GM12878 (cell line): Measurements from ENCODE around the gene SIGLECL1. TPM values are rescaled to one million over a fixed set of nuclear protein-coding genes. Genes with fewer than 3 reads are reported as not detected.

ENCODE experiments used
- ATAC-seq: fragments of 200-7000 bp; cut with Tn5 transposase; 3 replicates; pipeline ENCODE4 v1.9.1; 2020; ENCODE audit warnings: mild to moderate bottlenecking, moderate library complexity
- BruUV-seq: library from RNA; stranded (reverse); fragments of 400-500 nt; replicated peaks from 2 replicates; lab custom pipeline; 2021; lab: Mats Ljungman, UMichigan
- CTCF ChIA-PET: fragments of 300-600 bp; sonication (Branson Sonifier 250); formaldehyde crosslinking; extraction: SDS; loops from one replicate; lab custom pipeline; 2021; ENCODE audit warnings: inconsistent platforms; lab: Yijun Ruan, JAX
- POLR2A ChIA-PET: fragments of 350-600 bp; formaldehyde crosslinking; extraction: SDS; loops from one replicate; lab custom pipeline; 2021; ENCODE audit warnings: inconsistent platforms; lab: Charles Lee
- RAD21 ChIA-PET: fragments of 300-600 bp; sonication (Branson Sonifier 250); formaldehyde crosslinking; loops from one replicate; lab custom pipeline; 2023; ENCODE audit warnings: antibody characterized with exemption; ENCODE audit not compliant: unreplicated experiment; lab: Charles Lee
- SMC1A ChIA-PET: fragments of 300-600 bp; sonication (Branson Sonifier 250); formaldehyde crosslinking; loops from one replicate; lab custom pipeline; 2023; ENCODE audit not compliant: unreplicated experiment, uncharacterized antibody; lab: Charles Lee
- DNase-seq: peaks from one replicate; pipeline ENCODE4 v3.0.0-alpha.2; 2011; ENCODE audit warnings: low read depth, low spot score
- FAIRE-seq: peaks from 3 replicates; lab custom pipeline; 2011; peaks lifted over from hg19 to GRCh38; lab: Jason Lieb, UNC
- H2AFZ ChIP-seq: 2 replicates; pipeline ENCODE4 v1.6.0; 2011; ENCODE audit warnings: low read depth, low read length, control low read depth; ENCODE audit not compliant: control insufficient read depth
- H3K27ac ChIP-seq: 2 replicates; pipeline ENCODE4 v1.5.1; 2011; ENCODE audit warnings: control low read depth; ENCODE audit not compliant: control insufficient read depth, insufficient read depth
- H3K27me3 ChIP-seq, 2 experiments: replicated peaks in 1 of 2; 2 replicates each; pipeline versions ENCODE4 v1.6.0 to v1.6.1; 2011; ENCODE audit warnings: low read length in 1 of 2; ENCODE audit not compliant: control insufficient read depth in 2 of 2, insufficient read depth in 2 of 2
- H3K36me3 ChIP-seq, 2 experiments: 2 replicates each; pipeline ENCODE4 v1.5.1; 2011; ENCODE audit warnings: low read length in 1 of 2; ENCODE audit not compliant: control insufficient read depth in 2 of 2, insufficient read depth in 2 of 2
- H3K4me1 ChIP-seq: 2 replicates; pipeline ENCODE4 v1.6.1; 2011; ENCODE audit warnings: mild to moderate bottlenecking, low read length, moderate library complexity, mixed read lengths; ENCODE audit not compliant: control insufficient read depth, insufficient read depth
- H3K4me2 ChIP-seq: 2 replicates; pipeline ENCODE4 v1.6.0; 2011; ENCODE audit warnings: control low read depth; ENCODE audit not compliant: control insufficient read depth, insufficient read depth
- H3K4me3 ChIP-seq: fragments of 200-600 bp; sonication (generic); 2 replicates; pipeline ENCODE4 v1.5.1; 2016
- H3K79me2 ChIP-seq: 2 replicates; pipeline ENCODE4 v1.6.0; 2011; ENCODE audit warnings: low read length; ENCODE audit not compliant: control insufficient read depth, insufficient read depth
- H3K9ac ChIP-seq: 2 replicates; pipeline ENCODE4 v1.8.0; 2011; ENCODE audit warnings: low read length, control low read depth, mixed read lengths; ENCODE audit not compliant: control insufficient read depth, insufficient read depth
- H3K9me3 ChIP-seq: replicated peaks from 3 replicates; pipeline ENCODE4 v1.5.1; 2011; ENCODE audit warnings: mild to moderate bottlenecking, low read length; ENCODE audit not compliant: control insufficient read depth, insufficient read depth
- H4K20me1 ChIP-seq: 2 replicates; pipeline ENCODE4 v1.6.0; 2011; ENCODE audit not compliant: control insufficient read depth, insufficient read depth
- NBN ChIP-seq: fragments of 450-650 bp; IDR thresholded peaks from 2 replicates; pipeline ENCODE4 v1.6.1; 2016
- SMC3 ChIP-seq: IDR thresholded peaks from 2 replicates; pipeline ENCODE4 v1.6.1; 2011; ENCODE audit warnings: low read length, improper control_type of control experiment, borderline replicate concordance
- STAT3 ChIP-seq: IDR thresholded peaks from 2 replicates; pipeline ENCODE4 v1.6.1; 2011; ENCODE audit warnings: low read depth, low read length, improper control_type of control experiment
- WGBS: methylation state at CpG from one replicate; pipeline ENCODE4 v1.1.6; 2016; ENCODE audit warnings: low lambda C conversion rate; ENCODE audit not compliant: insufficient replicate concordance, insufficient coverage; ENCODE audit errors: missing lambda C conversion rate; 5-methylcytosine and 5-hydroxymethylcytosine counted together
- in situ Hi-C: fragments of 300-500 bp; cut with MboI; formaldehyde crosslinking; loops from 9 replicates; pipeline ENCODE4 v1.14.3; 2018; ENCODE audit warnings: mixed read lengths
- intact Hi-C: fragments of 100-400 bp; cut with micrococcal nuclease; formaldehyde crosslinking; loops from one replicate; pipeline ENCODE4 v1.14.2; 2022; ENCODE audit not compliant: unreplicated experiment
- microRNA-seq: library from miRNA; unstranded; fragments of <30 nt; microRNA quantifications from one replicate; pipeline ENCODE4, GENCODE V29; 2018
- polyA plus RNA-seq, 11 experiments: library from polyadenylated mRNA; depleted of rRNA in 4 of 11; unstranded in 6 of 11; stranded (reverse) in 5 of 11; fragments of >200 nt; fragmentation: Nextera tagmentation in 4 of 11; fragmentation: Illumina TruSeq in 1 of 11; extraction: Ambion mirVana in 4 of 11; extraction: Trizol in 1 of 11; gene quantifications; 1 replicate in 1 of 11; 2 replicates in 10 of 11; pipeline versions ENCODE4 v1.2.1 to v1.2.3, GENCODE V29; 2011 to 2016; ENCODE audit warnings: inconsistent platforms in 2 of 11, missing spikeins in 2 of 11, low read depth in 1 of 11
- small RNA-seq: library from RNA; depleted of rRNA; stranded (forward); fragments of <200 nt; gene quantifications from one replicate; pipeline ENCODE3, GENCODE V24; 2014
- total RNA-seq, 4 experiments: library from RNA; depleted of rRNA in 3 of 4; stranded (reverse); fragments of >200 nt in 3 of 4; fragmentation: Illumina TruSeq in 1 of 4; extraction: Trizol in 1 of 4; gene quantifications; 2 replicates each; pipeline versions ENCODE4 v1.2.1 to v1.2.3, GENCODE V29; 2013 to 2021
- TF ChIP-seq, protein P1 (sequence below): fragments of 450-650 bp; IDR thresholded peaks from 2 replicates; pipeline ENCODE4 v1.6.1; 2016; ENCODE audit warnings: mild to moderate bottlenecking
- TF ChIP-seq, protein P2 (sequence below): fragments of 450-650 bp; IDR thresholded peaks from 2 replicates; pipeline ENCODE4 v1.6.1; 2018; ENCODE audit warnings: mild to moderate bottlenecking, low read depth, moderate library complexity; ENCODE audit not compliant: partially characterized antibody
- TF ChIP-seq, protein P3 (sequence below): IDR thresholded peaks from 2 replicates; pipeline ENCODE4 v1.6.1; 2011; ENCODE audit warnings: low read depth, low read length, improper control_type of control experiment, borderline replicate concordance

SIGLECL1 gene
- total and polyA plus RNA-seq, 10 of the 15 experiments (the other 5 are each of a cell fraction or from before 2014, with no cell fraction given) = not detected

GRCh38 chr19:51317376-51317775 is 66.5 kb downstream of the SIGLECL1 start (continued):
- TF ChIP-seq, protein P1, sequence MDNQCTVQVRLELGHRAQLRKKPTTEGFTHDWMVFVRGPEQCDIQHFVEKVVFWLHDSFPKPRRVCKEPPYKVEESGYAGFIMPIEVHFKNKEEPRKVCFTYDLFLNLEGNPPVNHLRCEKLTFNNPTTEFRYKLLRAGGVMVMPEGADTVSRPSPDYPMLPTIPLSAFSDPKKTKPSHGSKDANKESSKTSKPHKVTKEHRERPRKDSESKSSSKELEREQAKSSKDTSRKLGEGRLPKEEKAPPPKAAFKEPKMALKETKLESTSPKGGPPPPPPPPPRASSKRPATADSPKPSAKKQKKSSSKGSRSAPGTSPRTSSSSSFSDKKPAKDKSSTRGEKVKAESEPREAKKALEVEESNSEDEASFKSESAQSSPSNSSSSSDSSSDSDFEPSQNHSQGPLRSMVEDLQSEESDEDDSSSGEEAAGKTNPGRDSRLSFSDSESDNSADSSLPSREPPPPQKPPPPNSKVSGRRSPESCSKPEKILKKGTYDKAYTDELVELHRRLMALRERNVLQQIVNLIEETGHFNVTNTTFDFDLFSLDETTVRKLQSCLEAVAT = no peak

DNA sequence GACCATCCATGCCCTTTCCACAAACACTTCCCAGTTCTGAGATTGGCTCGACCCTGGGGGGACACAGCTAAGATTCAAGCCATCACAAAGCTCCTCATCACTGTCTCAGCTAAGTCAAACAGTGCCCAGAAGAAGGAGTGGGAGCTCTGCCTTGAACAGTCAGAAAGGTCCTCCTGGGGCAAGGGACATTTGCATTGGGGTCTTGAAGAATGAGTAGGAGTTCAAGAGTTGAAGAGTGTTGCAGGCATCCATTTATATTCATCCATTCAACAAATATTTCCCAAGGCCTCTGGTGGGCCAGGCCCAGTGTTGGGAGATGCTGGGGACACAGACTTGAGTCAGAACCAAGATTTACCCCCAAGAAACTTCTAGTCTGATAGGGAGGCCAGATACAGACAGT is 67.1 kb downstream of the SIGLECL1 start:
- intact Hi-C loops = no loop called here
- H2AFZ ChIP-seq = no peak overlapping the region
- no peak for TF ChIP-seq NBN
- no peak for TF ChIP-seq SMC3
- TF ChIP-seq, protein P2, sequence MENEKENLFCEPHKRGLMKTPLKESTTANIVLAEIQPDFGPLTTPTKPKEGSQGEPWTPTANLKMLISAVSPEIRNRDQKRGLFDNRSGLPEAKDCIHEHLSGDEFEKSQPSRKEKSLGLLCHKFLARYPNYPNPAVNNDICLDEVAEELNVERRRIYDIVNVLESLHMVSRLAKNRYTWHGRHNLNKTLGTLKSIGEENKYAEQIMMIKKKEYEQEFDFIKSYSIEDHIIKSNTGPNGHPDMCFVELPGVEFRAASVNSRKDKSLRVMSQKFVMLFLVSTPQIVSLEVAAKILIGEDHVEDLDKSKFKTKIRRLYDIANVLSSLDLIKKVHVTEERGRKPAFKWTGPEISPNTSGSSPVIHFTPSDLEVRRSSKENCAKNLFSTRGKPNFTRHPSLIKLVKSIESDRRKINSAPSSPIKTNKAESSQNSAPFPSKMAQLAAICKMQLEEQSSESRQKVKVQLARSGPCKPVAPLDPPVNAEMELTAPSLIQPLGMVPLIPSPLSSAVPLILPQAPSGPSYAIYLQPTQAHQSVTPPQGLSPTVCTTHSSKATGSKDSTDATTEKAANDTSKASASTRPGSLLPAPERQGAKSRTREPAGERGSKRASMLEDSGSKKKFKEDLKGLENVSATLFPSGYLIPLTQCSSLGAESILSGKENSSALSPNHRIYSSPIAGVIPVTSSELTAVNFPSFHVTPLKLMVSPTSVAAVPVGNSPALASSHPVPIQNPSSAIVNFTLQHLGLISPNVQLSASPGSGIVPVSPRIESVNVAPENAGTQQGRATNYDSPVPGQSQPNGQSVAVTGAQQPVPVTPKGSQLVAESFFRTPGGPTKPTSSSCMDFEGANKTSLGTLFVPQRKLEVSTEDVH = no peak
- TF ChIP-seq, protein P3, sequence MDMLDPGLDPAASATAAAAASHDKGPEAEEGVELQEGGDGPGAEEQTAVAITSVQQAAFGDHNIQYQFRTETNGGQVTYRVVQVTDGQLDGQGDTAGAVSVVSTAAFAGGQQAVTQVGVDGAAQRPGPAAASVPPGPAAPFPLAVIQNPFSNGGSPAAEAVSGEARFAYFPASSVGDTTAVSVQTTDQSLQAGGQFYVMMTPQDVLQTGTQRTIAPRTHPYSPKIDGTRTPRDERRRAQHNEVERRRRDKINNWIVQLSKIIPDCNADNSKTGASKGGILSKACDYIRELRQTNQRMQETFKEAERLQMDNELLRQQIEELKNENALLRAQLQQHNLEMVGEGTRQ = no peak
- TF ChIP-seq STAT3 = no peak
- ChIA-PET SMC1A (no interaction called here), CTCF (interaction anchor here (0.5 kb wide), 1 partner anchor 50 kb away, joined by 3 read pairs; no protein-coding TSS in a partner anchor), POLR2A (no interaction called here), RAD21 (no interaction called here)
- no peak overlapping the region for H3K4me3 ChIP-seq
- H3K27me3 ChIP-seq = peaks cover 0 to 5% of the 10 kb centered on the region in 2 experiments; a peak in 1 of 4 replicates
- ATAC-seq = no peak
- no peaks in the 10 kb centered on the region for H4K20me1 ChIP-seq
- no peaks in the 10 kb centered on the region for H3K79me2 ChIP-seq
- H3K36me3 ChIP-seq = no peaks in the 10 kb centered on the region
- no peak for FAIRE-seq
- WGBS = 0% methylated on average over 1 of the region's 1 CpG
- BruUV-seq = no TSS peak
- no peak overlapping the region for H3K4me2 ChIP-seq
- no peak overlapping the region for H3K9ac ChIP-seq
- in situ Hi-C loops = no loop called here
- no peak for DNase-seq
- no peak overlapping the region for H3K27ac ChIP-seq
- H3K4me1 ChIP-seq = no peaks in the 10 kb centered on the region
- no peaks in the 10 kb centered on the region; the same call in 2 of the 3 replicates for H3K9me3 ChIP-seq

Small RNAs within 50 kb of the gene (microRNA-seq; reads per million reads assigned to microRNA genes)
- not detected for gene MIR8074

Small RNAs within 50 kb of the gene (small RNA-seq; reads per million reads assigned to genes)
- not detected for gene MIR8074

Other genes with a start within 250 kb of the SIGLECL1 start
Only the 7 nearest of the 20 such genes appear.
- not detected in 2 replicates for gene SIGLEC7, start 108.8 kb upstream of the SIGLECL1 start, total RNA-seq (2014; rRNA removed)
- gene SIGLEC7, start 108.8 kb upstream of the SIGLECL1 start, total RNA-seq (2014; rRNA removed; fragmentation: Illumina TruSeq; extraction: Trizol) = not detected in 2 replicates
- not detected in 2 replicates for gene SIGLEC7, start 108.8 kb upstream of the SIGLECL1 start, total RNA-seq (2021)
- 0.06 and 0.15 TPM in 2 replicates for gene SIGLEC7, start 108.8 kb upstream of the SIGLECL1 start, polyA plus RNA-seq (2011; rRNA removed)
- not detected in 2 replicates for gene SIGLEC7, start 108.8 kb upstream of the SIGLECL1 start, polyA plus RNA-seq (2014; fragmentation: Illumina TruSeq; extraction: Trizol)
- gene SIGLEC7, start 108.8 kb upstream of the SIGLECL1 start, polyA plus RNA-seq (2014; fragmentation: Nextera tagmentation; extraction: Ambion mirVana) = not detected
- not detected in 2 replicates for gene SIGLEC7, start 108.8 kb upstream of the SIGLECL1 start, polyA plus RNA-seq (2014; rRNA removed)
- not detected for gene SIGLEC7, start 108.8 kb upstream of the SIGLECL1 start, polyA plus RNA-seq (2016; fragmentation: Nextera tagmentation; extraction: Ambion mirVana)
- gene CD33, start 26.0 kb upstream of the SIGLECL1 start, total RNA-seq (2014; rRNA removed) = 0.76 and 0.90 TPM in 2 replicates
- gene CD33, start 26.0 kb upstream of the SIGLECL1 start, total RNA-seq (2014; rRNA removed; fragmentation: Illumina TruSeq; extraction: Trizol) = 0.72 and 0.74 TPM in 2 replicates
- 0.62 and 0.66 TPM in 2 replicates for gene CD33, start 26.0 kb upstream of the SIGLECL1 start, total RNA-seq (2021)
- gene CD33, start 26.0 kb upstream of the SIGLECL1 start, polyA plus RNA-seq (2011; rRNA removed) = 15.1 and 17.9 TPM in 2 replicates
- 0.57 and 1.2 TPM in 2 replicates for gene CD33, start 26.0 kb upstream of the SIGLECL1 start, polyA plus RNA-seq (2014; fragmentation: Illumina TruSeq; extraction: Trizol)
- 1 to 10 TPM; 1.2 to 1.4 TPM for gene CD33, start 26.0 kb upstream of the SIGLECL1 start, polyA plus RNA-seq (2014; fragmentation: Nextera tagmentation; extraction: Ambion mirVana)
- 0.60 and 0.72 TPM in 2 replicates for gene CD33, start 26.0 kb upstream of the SIGLECL1 start, polyA plus RNA-seq (2014; rRNA removed)
- gene CD33, start 26.0 kb upstream of the SIGLECL1 start, polyA plus RNA-seq (2016; fragmentation: Nextera tagmentation; extraction: Ambion mirVana) = under 1 TPM in 1 of 2 experiments, not detected in 1; 0.29 TPM
- not detected in 2 replicates for gene IGLON5, start 60.6 kb downstream of the SIGLECL1 start, total RNA-seq (2014; rRNA removed)
- not detected in 2 replicates for gene IGLON5, start 60.6 kb downstream of the SIGLECL1 start, total RNA-seq (2014; rRNA removed; fragmentation: Illumina TruSeq; extraction: Trizol)
- not detected in 2 replicates for gene IGLON5, start 60.6 kb downstream of the SIGLECL1 start, total RNA-seq (2021)
- not detected in 2 replicates for gene IGLON5, start 60.6 kb downstream of the SIGLECL1 start, polyA plus RNA-seq (2011; rRNA removed)
- gene IGLON5, start 60.6 kb downstream of the SIGLECL1 start, polyA plus RNA-seq (2014; fragmentation: Illumina TruSeq; extraction: Trizol) = not detected in 2 replicates
- gene IGLON5, start 60.6 kb downstream of the SIGLECL1 start, polyA plus RNA-seq (2014; fragmentation: Nextera tagmentation; extraction: Ambion mirVana) = not detected
- not detected in 2 replicates for gene IGLON5, start 60.6 kb downstream of the SIGLECL1 start, polyA plus RNA-seq (2014; rRNA removed)
- not detected for gene IGLON5, start 60.6 kb downstream of the SIGLECL1 start, polyA plus RNA-seq (2016; fragmentation: Nextera tagmentation; extraction: Ambion mirVana)
- 0.16 and 0.23 TPM in 2 replicates for gene VSIG10L, start 91.1 kb downstream of the SIGLECL1 start, total RNA-seq (2014; rRNA removed)
- gene VSIG10L, start 91.1 kb downstream of the SIGLECL1 start, total RNA-seq (2014; rRNA removed; fragmentation: Illumina TruSeq; extraction: Trizol) = 0.18 and 0.27 TPM in 2 replicates
- gene VSIG10L, start 91.1 kb downstream of the SIGLECL1 start, total RNA-seq (2021) = 0.64 and 0.77 TPM in 2 replicates
- gene VSIG10L, start 91.1 kb downstream of the SIGLECL1 start, polyA plus RNA-seq (2011; rRNA removed) = 0.62 and 0.80 TPM in 2 replicates
- 0.59 and 0.62 TPM in 2 replicates for gene VSIG10L, start 91.1 kb downstream of the SIGLECL1 start, polyA plus RNA-seq (2014; fragmentation: Illumina TruSeq; extraction: Trizol)
- under 1 TPM; 0.09 to 0.11 TPM for gene VSIG10L, start 91.1 kb downstream of the SIGLECL1 start, polyA plus RNA-seq (2014; fragmentation: Nextera tagmentation; extraction: Ambion mirVana)
- 0.47 and 0.67 TPM in 2 replicates for gene VSIG10L, start 91.1 kb downstream of the SIGLECL1 start, polyA plus RNA-seq (2014; rRNA removed)
- under 1 TPM; 0.40 to 0.93 TPM for gene VSIG10L, start 91.1 kb downstream of the SIGLECL1 start, polyA plus RNA-seq (2016; fragmentation: Nextera tagmentation; extraction: Ambion mirVana)
- gene ETFB, start 115.3 kb downstream of the SIGLECL1 start, total RNA-seq (2014; rRNA removed) = 75.9 and 82.7 TPM in 2 replicates
- 77.3 and 92.8 TPM in 2 replicates for gene ETFB, start 115.3 kb downstream of the SIGLECL1 start, total RNA-seq (2014; rRNA removed; fragmentation: Illumina TruSeq; extraction: Trizol)
- 129 and 133 TPM in 2 replicates for gene ETFB, start 115.3 kb downstream of the SIGLECL1 start, total RNA-seq (2021)
- 35.9 and 66.3 TPM in 2 replicates for gene ETFB, start 115.3 kb downstream of the SIGLECL1 start, polyA plus RNA-seq (2011; rRNA removed)
- gene ETFB, start 115.3 kb downstream of the SIGLECL1 start, polyA plus RNA-seq (2014; fragmentation: Illumina TruSeq; extraction: Trizol) = 5.2 and 33.4 TPM in 2 replicates
- 10 to 100 TPM; 15.1 to 50.1 TPM for gene ETFB, start 115.3 kb downstream of the SIGLECL1 start, polyA plus RNA-seq (2014; fragmentation: Nextera tagmentation; extraction: Ambion mirVana)
- gene ETFB, start 115.3 kb downstream of the SIGLECL1 start, polyA plus RNA-seq (2014; rRNA removed) = 108 and 126 TPM in 2 replicates
- 100 to 1,000 TPM; 142 to 166 TPM for gene ETFB, start 115.3 kb downstream of the SIGLECL1 start, polyA plus RNA-seq (2016; fragmentation: Nextera tagmentation; extraction: Ambion mirVana)
- 0.38 and 0.62 TPM in 2 replicates for gene CLDND2, start 117.9 kb downstream of the SIGLECL1 start, total RNA-seq (2014; rRNA removed)
- gene CLDND2, start 117.9 kb downstream of the SIGLECL1 start, total RNA-seq (2014; rRNA removed; fragmentation: Illumina TruSeq; extraction: Trizol) = 0.28 and 0.45 TPM in 2 replicates
- gene CLDND2, start 117.9 kb downstream of the SIGLECL1 start, total RNA-seq (2021) = 0.90 and 3.3 TPM in 2 replicates
- gene CLDND2, start 117.9 kb downstream of the SIGLECL1 start, polyA plus RNA-seq (2011; rRNA removed) = 1.4 and 1.8 TPM in 2 replicates
- gene CLDND2, start 117.9 kb downstream of the SIGLECL1 start, polyA plus RNA-seq (2014; fragmentation: Illumina TruSeq; extraction: Trizol) = not detected in 2 replicates
- gene CLDND2, start 117.9 kb downstream of the SIGLECL1 start, polyA plus RNA-seq (2014; fragmentation: Nextera tagmentation; extraction: Ambion mirVana) = 1 to 10 TPM; 1.2 to 3.2 TPM
- 0.24 and 0.67 TPM in 2 replicates for gene CLDND2, start 117.9 kb downstream of the SIGLECL1 start, polyA plus RNA-seq (2014; rRNA removed)
- gene CLDND2, start 117.9 kb downstream of the SIGLECL1 start, polyA plus RNA-seq (2016; fragmentation: Nextera tagmentation; extraction: Ambion mirVana) = 1 to 10 TPM; 3.2 to 7.1 TPM
- gene NKG7, start 121.6 kb downstream of the SIGLECL1 start, total RNA-seq (2014; rRNA removed) = 16.2 and 17.1 TPM in 2 replicates
- gene NKG7, start 121.6 kb downstream of the SIGLECL1 start, total RNA-seq (2014; rRNA removed; fragmentation: Illumina TruSeq; extraction: Trizol) = 10.0 and 11.3 TPM in 2 replicates
- gene NKG7, start 121.6 kb downstream of the SIGLECL1 start, total RNA-seq (2021) = 21.0 and 23.1 TPM in 2 replicates
- 5.2 and 14.4 TPM in 2 replicates for gene NKG7, start 121.6 kb downstream of the SIGLECL1 start, polyA plus RNA-seq (2011; rRNA removed)
- 5.0 and 15.7 TPM in 2 replicates for gene NKG7, start 121.6 kb downstream of the SIGLECL1 start, polyA plus RNA-seq (2014; fragmentation: Illumina TruSeq; extraction: Trizol)
- 10 to 100 TPM; 35.1 to 48.7 TPM for gene NKG7, start 121.6 kb downstream of the SIGLECL1 start, polyA plus RNA-seq (2014; fragmentation: Nextera tagmentation; extraction: Ambion mirVana)
- 27.3 and 29.5 TPM in 2 replicates for gene NKG7, start 121.6 kb downstream of the SIGLECL1 start, polyA plus RNA-seq (2014; rRNA removed)
- gene NKG7, start 121.6 kb downstream of the SIGLECL1 start, polyA plus RNA-seq (2016; fragmentation: Nextera tagmentation; extraction: Ambion mirVana) = 10 to 100 TPM; 21.5 to 24.7 TPM